Activated T-cell treated with anti-CD3 and anti-CD28 coated beads for 48 hours (primary cell): ENCODE measurements around the gene POLD4.
"Not testable (repeated sequence)": the region's sequence is repeated elsewhere in the genome, so short reads cannot be mapped to it uniquely, and the experiment has no call there.

Source experiments
- DNase-seq: peaks from one replicate; pipeline ENCODE4 v3.0.0-alpha.2; 2020; ENCODE audit warnings: low read depth

Gene POLD4

DNA sequence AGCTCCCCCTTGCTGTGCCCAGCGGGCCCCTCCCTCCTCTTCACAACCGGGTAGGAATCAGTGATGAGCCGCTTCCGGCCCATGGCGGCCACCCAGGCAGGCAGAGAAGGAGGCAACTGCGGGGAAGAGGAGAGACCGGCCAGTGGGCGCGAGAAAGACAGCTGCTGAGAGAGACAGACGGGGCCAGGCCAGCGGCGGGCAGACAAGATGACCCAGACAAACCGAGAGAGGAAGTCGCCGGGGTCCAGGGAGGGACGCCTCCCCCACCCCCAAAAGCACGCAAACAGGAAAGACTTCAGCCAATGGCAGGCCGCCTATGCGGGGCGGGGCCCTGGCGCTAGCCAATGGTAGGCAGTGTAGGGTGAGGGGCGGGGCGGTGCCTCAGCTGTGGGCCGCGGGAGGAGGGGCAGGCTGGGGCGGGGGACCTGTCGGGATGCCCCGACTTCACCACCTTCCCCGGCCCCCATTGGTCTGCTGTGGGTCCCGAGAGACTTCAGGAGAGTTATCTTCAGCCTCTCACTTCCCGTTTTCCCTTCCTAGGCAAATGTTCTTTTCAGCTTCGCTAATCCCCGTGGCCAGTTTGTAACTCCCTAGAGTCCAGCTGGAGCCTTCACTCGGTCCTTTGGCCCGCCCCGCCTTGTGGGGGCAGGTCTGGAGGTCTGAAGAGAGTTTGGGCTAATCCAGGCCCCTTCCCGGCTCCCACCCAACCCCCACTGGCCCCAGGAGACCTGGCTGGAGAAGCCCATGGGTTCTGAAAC, at the start of gene POLD4:
Gene POLD4 (minus strand): TSS at position 230 of the 758 bp plus-strand sequence. CDS start 147 bp downstream, at position 83.
- peak; percentile 95 for DNase-seq

DNA sequence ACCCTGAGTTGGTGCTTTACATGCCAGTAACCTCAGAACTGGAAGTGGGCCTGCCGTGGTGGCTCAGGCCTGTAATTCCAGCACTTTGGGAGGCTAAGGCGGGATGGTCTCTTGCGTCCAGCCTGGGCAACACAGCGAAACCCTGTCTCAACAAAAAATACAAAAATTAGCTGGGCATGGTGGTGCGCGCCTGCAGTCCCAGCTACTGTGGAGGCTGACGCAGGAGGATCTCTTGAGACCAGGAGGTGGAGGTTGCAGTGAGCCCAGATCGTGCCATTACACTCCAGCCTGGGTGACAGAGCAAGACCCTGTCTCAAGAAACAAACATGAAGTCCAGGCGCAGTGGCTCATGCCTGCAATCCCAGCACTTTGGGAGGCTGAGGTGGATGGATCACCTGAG, 49.7 kb upstream of the POLD4 start:
- not testable (repeated sequence) for DNase-seq

DNA sequence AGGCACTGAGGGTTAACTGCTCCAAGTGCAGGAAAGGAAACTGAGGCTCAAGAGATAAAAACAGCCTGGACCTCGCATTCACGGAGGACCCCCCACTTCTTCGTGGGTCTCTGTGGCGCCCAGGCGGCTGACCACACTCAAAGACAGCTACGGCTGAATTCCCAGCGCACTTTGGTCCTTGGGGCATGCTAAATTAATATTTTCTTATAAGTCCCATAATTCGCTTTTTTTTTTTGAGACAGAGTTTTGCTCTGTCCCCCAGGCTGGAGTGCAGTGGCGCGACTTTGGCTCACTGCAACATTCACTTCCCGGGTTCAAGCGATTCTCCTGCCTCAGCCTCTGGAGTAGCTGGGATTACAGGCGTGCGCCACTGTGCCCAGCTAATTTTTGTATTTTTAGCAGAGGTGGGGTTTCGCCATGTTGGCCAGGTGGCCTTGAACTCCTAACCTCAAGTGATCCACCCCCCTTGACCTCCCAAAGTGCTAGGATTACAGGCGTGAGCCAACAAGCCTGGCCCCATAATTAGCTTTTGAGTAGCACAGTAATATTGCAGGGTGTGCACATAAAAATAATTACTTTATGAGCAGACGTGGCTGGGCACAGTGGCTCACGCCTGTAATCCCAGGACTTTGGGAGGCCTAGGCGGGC, 49.0 kb upstream of the POLD4 start:
- DNase-seq: not testable (repeated sequence)

DNA sequence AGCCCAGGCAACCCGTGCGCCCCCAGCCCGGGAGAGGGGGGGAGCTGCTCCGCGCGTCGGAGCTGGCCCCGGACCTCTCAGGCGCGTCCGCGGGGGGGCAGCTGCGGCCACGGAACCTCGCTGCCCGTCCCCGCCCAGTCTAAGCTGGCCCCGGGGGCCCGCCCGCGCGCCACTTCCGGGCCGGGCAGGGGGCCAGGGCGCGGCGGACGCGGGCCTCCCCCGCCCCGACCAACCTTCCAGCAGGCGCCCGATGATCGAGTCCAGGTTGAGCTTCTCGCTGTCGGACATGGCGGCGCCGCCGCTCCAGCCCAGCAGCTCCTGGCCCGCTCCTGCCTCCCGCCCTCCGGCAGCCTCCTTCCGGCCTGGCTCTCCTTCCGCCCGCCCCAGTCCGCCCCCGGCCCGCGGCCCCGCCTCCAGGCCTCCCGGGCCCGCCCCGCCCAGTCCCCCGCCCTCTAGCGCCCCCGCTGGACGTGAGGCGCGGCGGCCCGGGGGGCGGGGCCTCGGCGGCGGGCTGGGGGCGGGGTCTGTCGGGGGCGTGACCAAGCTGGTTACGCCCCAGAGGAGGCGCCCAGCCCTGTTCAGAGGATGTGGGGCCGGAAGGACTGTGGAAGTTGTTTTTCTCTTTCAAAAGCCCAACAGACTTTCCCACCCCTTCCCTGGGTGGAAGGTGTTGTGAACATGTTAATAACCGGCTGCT, 48.3 kb upstream of the POLD4 start, which contains the start of gene PPP1CA:
Gene PPP1CA (minus strand): TSS at position 364 of the 697 bp plus-strand sequence. CDS start 76 bp downstream, at position 288.
- DNase-seq: peak; percentile 93

DNA sequence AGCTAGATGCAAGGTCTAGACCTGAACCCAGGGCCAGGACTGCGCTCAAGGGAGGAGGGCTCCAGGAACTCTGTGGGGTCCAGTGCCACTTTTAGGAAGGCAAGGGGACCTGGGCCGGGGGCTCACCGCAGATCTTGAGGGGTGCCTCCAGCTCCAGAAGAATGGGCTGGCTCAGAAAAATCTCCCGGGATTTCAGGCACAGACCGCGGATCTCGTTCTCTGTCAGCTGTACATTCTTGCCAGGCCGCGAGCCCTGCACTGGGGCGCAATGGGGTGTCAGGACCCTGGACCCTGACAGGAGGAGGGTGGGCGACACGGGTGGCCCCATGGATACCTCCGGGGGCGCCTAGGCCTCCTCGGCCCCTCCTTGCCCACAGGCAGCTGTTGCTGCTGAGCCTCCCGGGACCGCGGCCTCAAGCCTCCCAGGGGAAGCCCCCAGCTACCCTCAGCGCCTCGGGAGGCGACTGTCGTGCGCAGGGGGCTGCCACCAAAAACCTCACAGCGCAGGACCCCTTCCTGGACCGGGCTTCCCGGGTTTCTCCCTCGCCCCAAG, 47.7 kb upstream of the POLD4 start:
- DNase-seq: no peak

DNA sequence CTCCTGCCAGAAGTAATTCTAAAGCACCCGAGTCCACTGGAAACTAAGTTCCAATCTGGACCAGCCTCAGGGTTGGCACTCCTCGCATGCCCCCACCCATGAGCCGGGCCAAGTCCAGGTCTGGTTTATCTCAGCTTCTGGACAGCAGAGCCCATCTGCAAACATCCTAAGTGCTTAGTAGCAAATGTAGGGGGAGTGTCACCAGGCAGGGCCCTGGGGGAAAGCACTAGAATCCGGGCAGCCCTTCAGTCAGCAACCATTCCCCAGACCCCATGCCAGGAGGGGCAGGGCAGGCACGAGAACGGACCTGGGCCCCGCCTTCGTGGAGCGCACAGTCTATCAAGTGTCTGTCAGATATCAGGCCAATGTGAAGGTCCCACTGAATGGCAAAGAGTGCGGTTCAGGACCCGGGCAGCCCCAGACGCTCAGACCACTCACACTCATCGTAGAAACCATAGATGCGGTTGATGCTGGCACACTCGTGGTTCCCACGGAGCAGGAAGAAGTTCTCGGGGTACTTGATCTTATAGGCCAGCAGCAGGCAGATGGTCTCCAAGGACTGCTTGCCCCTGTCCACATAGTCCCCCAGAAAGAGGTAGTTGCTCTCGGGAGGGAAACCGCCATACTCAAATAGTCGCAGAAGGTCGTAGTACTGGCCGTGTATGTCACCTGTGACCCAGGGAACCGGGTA, 47.0 kb upstream of the POLD4 start:
- no peak for DNase-seq

DNA sequence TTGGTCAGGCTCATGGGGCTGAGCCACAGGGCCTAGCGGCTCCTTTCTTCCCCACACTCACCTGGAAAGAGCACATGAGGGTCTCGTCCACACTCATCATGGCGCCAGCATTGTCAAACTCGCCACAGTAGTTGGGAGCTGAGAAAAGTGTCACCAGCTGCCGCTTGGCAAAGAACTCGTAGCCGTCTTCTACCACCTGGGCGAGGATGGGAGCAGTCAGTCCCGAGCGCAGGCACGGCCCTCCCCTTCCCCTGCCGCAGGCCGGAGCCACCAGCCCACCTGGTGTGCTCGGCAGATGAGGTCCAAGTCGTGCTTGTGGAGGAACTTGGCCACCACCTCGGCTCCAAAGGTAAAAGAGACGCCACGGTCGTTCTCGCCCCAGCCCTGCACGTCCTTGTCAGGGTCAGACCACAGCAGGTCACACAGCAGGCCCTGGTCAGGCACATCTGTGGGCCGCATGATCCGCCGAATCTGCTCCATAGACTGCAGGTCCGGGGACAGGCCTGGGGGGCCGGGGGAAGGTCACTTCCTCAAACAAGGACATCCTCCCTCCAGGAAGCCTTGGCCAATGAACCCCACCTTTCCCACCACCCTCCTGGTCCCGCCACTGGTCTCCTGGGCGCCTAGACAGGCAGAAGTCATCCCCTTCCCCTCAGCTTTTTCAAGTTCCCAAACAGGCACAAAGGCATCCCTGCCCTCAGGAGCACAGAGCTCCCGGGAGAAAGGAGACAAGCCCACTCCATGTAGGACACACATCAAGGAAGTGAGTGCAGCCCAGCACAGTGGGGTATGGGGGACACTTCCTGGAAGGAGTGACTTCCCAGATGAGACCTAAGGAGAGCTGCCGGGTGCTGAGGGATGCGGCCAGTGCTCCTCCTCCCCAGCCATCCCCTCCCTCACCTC, 45.6 kb upstream of the POLD4 start:
- no peak for DNase-seq

DNA sequence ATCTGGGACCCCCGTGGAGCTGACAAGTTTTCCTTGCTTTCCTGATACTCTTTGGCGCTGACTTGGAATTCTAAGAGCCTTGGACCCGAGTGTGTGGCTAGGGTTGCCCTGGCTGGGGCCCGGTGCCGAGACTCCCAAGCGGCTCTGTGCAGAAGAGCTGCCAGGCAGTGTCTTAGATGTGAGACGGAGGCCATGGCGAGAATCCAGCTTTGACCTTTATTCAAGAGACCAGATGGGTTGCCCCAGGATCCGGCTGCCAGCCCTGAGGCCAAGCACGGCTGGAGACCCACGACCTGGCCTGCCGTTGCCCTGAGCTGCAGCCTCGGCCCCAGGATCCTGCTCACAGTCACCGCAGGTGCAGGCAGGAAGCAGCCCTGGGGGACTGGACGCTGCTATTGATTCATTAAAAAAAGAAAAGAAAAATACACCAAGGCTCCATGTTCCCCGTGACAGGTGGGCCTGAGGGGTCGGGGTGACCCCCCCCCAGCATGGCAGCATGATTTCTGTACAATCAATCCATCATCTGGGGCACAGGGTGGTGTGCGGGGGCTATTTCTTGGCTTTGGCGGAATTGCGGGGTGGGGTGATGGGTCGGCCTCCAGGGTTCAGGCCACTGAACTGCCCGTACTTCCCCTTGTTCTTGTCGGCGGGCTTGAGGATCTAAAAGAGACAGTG, 44.8 kb upstream of the POLD4 start:
- DNase-seq: no peak

DNA sequence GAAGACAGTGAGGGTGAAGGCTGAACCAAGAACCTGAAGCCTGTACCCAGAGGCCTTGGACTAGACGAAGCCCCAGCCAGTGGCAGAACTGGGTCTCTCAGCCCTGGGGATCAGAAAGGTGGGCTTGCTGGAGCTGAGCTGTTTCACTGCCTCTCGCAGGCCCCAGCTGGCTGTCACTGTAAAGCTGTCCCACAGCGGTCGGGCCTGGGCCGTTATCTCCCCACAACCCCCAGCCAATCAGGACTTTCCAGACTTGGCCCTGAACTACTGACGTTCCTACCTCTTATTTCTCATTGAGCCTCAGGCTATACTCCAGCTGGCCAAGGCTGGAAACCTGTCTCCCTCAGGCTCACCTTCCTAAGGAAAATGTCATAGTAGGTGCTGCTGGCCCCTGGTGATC, 44.2 kb upstream of the POLD4 start:
- DNase-seq: no peak

DNA sequence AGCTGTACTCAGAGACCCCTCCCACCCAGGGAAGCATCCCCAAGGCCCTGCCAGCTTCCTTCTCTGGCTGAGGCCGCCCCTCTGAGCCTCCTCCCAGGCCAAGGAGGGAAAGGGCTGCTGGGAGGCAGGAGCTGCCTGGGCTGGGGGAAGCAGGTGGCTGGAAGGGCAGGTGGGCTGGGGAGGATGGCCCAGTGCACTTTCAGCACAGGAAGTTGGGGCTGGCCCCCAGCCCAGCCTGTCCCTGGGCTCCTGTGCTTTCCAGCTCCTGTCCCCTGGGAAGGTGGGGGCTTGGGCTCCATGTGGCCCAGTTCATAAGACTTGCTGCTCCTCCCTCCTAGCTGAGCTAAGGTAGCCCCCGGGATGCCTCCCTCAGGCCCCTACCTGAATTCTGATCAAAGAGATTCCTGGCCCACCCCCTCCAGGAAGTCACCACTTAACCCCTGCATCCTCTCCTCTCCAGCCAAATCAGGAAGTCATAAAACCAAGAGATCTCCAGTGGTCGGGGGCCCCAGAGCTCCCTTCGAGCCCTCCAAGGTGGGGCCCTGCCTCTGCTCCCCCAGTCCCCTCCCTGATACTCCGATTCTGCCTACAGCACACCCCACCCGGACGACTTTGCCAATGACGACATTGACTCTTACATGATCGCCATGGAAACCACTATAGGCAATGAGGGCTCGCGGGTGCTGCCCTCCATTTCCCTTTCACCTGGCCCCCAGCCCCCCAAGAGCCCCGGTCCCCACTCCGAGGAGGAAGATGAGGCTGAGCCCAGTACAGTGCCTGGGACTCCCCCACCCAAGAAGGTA, 43.4 kb upstream of the POLD4 start:
- DNase-seq: no peak

DNA sequence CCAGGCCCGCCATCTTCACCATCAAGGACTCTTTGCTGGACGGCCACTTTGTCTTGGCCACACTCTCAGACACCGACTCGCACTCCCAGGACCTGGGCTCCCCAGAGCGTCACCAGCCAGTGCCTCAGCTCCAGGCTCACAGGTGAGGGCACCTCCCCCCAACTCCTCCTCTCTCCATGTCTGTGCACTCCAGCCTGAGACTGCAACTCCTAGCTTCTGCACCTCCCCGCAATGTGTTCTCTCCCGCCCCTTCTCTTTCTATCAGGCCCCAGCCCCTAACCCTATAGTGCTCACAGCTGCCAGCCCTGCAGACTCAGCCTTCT, 42.9 kb upstream of the POLD4 start:
- no peak for DNase-seq

DNA sequence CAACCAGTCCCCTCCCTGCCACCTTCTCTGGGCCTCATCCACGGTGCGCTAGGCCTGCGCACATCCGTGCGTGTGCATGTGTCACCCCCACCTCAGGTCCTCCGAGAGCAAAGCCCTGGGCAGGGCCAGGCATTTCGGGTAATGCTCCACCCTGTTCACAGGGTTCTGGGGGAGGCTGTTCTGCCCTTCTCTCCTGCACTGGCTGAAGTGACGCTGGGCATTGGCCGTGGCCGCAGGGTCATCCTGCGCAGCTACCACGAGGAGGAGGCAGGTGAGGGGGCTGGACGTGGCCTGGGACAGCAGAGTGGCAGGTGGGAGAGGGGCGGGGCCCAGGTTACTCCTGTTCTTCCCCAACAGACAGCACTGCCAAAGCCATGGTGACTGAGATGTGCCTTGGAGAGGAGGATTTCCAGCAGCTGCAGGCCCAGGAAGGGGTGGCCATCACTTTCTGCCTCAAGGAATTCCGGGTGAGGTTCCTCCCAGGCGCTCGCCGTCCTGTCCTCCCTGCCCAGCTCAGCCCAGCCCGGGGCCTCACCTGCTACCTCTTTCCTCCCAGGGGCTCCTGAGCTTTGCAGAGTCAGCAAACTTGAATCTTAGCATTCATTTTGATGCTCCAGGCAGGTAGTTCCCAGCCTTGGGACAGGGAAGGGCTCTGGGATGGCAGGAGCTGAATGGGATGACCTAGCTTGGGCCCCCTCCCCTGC, 42.4 kb upstream of the POLD4 start:
- DNase-seq: no peak

DNA sequence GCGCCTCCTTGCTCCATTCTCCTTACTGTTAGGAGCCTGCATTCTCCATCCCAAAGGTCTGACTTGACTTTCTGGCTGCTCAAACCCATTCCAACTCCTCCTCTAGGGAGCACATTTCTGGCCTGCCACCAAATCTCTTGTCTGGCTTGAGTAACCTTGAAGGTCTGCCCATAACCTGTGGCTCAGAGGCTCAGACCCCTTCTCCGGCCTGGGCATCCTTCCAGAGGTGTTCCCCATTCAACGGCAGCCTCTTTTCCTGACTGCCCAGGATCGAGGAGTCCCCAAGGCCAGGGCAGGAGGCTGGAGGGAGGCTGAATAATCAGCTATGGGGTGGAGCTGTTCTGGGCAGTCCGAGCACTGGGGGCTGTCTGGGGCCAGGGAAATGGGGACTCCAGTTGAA, 40.6 kb upstream of the POLD4 start:
- no peak for DNase-seq

DNA sequence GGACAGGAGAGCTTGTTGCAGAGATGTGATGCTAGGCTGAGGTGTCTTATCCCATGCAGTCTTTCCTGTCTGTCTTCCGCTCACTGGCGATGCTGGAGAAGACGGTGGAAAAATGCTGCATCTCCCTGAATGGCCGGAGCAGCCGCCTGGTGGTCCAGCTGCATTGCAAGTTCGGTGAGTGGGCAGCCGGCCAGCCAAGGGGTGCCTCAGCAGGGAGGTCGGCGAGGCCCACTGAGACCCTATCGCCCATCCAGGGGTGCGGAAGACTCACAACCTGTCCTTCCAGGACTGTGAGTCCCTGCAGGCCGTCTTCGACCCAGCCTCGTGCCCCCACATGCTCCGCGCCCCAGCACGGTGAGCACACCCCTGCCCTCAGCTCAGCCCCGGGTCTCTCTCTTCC, 40.1 kb upstream of the POLD4 start:
- no peak for DNase-seq

DNA sequence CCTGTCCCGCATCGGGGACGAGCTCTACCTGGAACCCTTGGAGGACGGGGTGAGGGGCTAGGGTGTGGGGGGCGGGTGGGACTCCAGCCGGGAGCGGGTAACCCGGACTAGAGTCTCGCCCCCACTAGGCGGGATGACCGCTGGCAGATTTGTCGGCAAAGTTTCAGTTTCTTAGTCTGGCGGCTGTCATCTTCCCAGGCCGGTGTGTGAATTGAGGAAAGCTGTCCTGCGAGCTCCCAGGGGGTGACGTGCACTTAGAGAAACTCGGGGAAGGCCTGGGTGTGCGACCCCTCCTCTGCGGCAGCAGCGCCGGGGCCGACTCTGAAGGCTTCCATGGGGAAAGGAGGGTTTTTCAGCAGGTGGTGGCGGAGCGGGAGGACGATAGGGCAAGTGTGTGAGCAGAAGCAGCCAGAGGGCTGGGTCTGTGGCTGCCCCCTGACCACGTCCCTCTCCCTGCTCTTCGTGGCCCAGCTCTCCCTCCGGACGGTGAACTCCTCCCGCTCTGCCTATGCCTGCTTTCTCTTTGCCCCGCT, 38.9 kb upstream of the POLD4 start:
- no peak for DNase-seq

DNA sequence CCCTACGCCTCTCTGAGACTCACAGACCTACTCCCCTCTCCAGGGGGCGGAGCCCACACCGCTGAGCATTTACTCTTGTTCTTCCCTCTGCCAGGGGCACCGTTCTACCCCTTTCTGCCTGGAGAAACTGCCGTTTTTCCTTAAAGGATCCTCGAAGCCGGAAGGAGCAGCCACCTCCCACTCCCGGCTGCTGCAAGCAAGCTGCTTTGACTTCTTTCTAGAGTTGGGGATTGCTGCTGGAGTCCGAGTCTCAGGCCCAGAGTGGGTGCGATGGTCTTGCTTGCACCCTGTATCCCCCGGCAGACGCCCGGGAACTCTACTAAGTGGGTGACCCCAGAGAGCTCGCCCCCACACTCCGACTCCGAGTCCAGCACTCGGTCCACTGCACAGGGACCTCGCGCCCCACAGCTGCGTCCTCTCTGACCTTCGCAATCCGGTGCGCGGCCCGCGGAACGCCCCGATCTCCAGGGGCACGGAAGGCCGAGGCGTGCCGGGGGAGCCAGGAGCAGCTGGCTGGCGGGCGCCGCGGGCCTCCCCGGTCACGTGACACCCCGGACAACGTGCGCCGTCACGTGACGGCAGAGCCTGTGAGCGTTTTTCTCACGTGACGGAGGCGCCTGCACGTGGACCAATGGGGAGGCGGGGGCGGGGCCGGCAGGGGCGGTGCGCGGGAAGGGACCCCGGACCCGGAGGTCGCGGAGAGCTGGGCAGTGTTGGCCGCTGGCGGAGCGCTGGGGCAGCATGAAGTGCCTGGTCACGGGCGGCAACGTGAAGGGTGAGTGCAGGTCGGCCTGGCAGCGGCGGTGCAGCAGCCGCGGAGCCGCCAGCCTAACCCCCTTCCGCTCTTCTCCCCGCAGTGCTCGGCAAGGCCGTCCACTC, 38.2 kb upstream of the POLD4 start, which contains the start of gene RAD9A:
Gene RAD9A (plus strand): TSS at position 683 of the 879 bp plus-strand sequence. CDS start 59 bp downstream, at position 742.
- DNase-seq: peak; percentile 92

DNA sequence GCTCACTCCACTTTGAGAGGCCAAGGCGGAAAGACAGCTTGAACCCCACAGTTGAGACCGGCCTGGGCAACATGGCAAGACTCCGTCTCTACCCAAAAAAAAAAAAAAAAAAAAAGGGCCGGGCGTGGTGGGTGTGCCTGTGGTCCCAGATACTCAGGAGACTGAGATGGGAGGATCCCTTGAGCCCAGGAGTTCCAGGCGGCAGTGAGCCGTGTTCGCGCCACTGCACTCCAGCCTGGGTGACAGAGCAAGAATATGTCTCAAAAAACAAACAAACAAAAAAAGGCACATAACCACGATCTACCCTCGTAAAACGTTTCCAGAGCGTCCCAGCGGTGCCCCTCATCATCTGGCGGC, 37.6 kb upstream of the POLD4 start:
- DNase-seq: no peak

DNA sequence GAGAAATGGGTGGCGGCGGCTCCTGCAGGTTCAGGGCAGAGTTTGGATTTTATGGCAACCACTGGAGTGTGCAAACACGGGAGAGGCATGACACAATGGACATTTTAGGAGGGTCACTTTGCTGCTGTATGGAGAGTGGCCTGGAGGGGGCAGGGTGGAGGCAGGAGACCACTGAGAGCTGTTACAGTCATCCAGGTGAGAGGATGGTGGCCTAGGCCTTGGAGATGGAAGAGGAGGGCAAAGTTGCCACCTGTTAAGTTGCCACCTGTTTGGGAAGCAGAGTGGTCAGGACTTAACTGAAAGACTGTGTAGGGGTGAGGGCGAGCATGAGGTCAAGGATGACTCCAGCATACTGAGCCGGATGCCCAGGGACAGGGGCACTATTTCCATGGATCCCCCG, 36.1 kb upstream of the POLD4 start:
- DNase-seq: no peak
